HK-2 (cell line): Measurements from ENCODE around the gene REXO1.
"Not testable (repeated sequence)": the region's sequence is repeated elsewhere in the genome, so short reads cannot be mapped to it uniquely, and the experiment has no call there.

Source experiments
- DNase-seq: peaks from one replicate; pipeline ENCODE4 v3.0.0-alpha.2; 2018; ENCODE audit not compliant: unreplicated experiment

REXO1 gene

DNA sequence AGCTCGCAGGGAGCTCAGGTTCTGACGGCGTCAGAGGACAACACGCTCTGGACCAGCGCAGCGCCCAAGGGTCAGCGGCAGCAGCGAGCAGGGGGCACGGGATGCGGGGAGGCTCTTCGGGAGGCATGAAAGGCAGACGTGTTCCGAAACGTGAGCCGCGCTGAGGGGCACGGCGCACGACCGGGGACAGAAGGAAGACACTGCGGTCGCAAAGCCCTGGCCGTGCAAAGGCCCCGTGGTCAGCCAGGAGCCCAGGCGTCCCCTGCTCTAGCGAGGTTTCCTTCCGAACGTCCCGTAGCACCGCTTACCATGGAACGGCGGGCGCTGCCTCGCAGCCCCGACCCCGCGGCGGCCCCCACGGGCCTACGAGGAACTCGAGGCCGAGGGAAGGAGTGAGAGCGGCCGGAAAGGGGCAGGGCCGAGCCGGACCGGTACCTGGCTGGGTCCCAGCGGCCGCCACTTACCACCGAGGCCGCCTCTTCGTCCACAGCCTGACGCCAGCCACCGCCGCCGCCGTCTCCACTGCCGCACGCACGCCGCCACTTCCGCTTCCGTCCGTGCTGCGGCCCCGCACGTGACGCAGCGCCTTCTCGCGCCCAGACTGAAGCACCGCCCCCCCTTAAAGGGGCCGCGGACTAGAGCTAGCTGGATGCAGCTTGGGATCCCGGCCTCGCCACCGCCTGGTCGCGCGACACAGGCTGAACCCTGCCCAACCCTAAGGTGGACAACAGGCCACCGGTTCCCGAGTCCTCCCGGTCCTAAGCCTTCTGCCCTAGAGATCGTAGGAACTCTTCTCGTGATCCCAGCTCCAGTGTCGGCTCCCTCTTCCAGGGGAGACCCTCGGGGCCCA, 27.6 kb upstream of the REXO1 start:
- peak; percentile 85 for DNase-seq

GRCh38 chr19:1875265-1875645, 27.0 kb upstream of the REXO1 start:
- DNase-seq: not testable (repeated sequence)

GRCh38 chr19:1874554-1875185, 26.4 kb upstream of the REXO1 start:
- DNase-seq: no peak

DNA sequence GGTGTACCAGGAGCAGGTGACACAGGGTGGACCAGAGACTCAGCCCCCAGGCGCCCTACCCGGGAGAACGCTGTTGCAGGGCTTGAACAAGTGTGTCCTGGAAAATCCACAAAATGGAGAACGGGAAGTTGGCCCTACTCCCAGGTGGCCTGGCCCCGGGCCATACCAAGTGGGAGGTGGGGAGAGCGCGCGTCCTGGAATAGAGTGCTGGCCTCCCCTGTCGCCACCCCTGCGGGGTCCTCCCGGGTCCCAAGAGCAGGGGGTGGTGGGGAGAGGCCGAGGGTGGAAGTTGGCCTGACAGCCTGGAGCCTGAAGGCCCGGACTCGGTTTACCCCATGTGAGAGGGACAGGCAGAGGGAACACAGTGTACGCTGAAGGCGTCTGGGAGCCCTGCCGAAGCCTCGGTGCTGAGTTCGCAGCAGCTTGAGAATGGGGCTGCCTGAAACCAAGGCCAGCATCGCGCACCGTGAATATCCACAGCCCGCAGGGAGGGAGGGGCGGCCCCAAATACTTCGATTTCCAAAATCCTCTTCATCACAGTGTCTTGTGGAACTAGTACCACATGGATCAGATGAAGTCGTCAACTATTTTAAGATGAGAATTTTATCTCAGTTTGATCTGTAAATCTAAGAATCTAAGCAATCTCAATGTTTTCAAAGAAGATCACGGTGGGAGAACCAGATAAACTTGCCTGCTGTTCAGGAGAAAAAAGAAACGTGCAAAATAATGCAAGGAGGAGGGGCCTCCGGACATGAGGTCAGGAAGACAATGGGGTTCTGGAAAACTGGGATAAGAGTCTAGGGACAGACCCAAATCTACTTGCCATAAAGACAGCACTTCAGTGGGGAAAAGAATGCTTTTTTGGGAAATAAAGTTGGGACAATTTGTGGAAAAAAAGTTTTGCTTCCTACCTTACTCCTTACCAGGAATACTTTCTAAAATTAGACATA, 25.5 kb upstream of the REXO1 start:
- no peak for DNase-seq

GRCh38 chr19:1872807-1873523, 24.7 kb upstream of the REXO1 start:
- no peak for DNase-seq

GRCh38 chr19:1871630-1872029, 23.3 kb upstream of the REXO1 start:
- no peak for DNase-seq

- no peak for DNase-seq
Observed at GRCh38 chr19:1871140-1871597, 22.9 kb upstream of the REXO1 start.

DNA sequence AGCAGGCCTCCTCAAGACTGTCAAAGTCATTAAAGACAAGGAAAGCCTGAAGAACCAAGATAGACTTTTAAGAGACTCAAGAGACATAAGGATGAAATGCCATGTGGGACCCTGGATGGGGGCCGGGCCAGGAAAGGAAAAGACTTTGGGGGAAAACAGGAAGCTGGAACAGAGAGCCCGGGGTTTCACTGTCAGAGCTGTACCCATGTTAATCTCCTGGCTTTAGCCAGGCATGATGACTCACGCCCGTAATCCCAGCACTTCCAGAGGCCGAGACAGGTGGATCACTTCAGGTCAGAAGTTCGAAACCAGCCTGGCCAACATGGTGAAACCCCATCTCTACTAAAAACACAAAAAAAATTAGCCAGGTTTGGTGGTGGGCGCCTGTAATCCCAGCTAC, 20.7 kb upstream of the REXO1 start:
- no peak for DNase-seq

GRCh38 chr19:1867349-1867724, 19.1 kb upstream of the REXO1 start:
- DNase-seq: no peak

DNA sequence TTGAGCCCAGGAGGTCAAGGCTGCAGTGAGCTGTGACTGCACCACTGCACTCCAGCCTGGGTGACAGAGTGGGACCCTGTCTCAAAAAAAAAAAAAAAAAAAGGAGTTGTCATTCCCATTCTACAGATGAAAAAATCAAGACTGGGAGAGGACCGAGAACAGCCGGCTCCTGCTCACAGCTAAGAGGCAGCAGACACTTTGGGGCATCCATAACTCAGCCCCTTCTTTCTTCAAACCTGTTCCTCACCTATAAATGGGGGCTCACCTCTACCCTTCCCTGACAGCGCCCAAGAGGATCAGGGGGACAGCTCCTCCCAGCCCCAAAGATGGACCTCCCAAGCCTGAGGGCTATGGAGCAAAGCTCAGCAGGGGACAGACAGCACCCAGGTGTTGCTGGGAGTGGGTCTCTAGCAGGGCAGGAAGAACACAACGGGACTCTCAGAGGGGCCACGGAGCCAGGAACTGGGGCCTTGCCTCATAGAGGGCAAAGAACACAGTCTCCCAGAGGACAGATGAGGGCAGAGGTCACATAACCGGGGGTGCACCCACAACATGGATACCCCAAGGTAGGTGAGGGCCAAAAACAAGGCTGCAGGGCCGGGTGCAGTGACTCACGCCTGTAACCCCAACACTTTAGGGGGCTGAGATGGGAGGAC, 18.5 kb upstream of the REXO1 start:
- DNase-seq: no peak

- no peak for DNase-seq
Observed at GRCh38 chr19:1865172-1866010, 17.1 kb upstream of the REXO1 start.

DNA sequence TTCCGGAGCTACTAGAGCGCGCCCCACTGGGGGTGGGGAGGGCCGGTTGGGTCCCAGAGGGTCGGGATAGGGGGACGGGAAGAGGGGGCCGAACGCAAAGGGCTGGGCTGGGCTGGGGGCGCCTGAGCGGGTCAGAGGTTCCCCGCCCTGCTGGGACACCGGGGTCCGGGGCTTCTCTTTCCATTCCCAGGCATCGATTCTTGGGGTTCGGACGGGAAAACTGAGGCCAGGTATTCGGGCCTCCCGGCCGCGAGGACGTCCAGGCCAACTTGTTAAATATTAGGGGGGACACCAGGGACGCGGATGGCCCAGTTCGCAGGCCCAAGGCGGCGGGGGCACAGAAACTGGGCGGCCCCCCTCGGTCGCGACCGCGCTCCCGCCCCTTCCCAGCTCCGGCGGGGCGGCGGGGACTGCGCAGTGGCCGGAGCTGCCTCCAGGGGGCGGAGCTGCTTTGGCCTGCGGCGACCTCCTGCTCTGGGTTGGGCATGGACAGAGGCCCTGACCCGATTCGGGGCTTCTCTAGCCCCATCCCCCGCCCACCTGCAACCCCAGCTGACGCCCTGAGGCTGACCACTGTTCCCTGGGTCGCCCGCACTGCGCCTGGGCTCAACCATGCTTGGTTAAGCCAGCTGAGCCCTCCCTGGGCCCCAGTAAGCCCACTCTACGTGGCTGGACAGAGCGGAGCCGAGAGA, 16.3 kb upstream of the REXO1 start:
- DNase-seq: peak; percentile 82

GRCh38 chr19:1863638-1864479, 15.6 kb upstream of the REXO1 start:
- peak; percentile 96 for DNase-seq

DNA sequence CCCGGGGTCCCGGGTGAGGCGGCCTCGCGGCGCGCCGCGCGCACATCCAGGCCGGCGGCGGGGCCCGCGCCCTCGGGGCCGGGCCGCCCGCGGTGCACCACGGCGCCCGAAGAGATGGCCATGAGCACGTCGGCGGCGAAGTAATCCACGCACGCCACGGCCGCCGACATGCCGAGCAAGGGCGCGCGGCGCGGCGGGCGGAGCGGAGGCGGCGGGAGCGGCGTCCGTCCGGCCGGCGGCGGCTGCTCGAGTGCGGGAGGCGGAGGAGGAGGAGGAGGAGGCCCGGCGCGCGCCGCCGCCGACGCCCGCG, 15.0 kb upstream of the REXO1 start, which contains the start of gene KLF16:
TSS of gene KLF16 (minus strand) at position 252 of the 310 bp plus-strand sequence. CDS start at position 170, 82 bp downstream.
- no peak for DNase-seq

DNA sequence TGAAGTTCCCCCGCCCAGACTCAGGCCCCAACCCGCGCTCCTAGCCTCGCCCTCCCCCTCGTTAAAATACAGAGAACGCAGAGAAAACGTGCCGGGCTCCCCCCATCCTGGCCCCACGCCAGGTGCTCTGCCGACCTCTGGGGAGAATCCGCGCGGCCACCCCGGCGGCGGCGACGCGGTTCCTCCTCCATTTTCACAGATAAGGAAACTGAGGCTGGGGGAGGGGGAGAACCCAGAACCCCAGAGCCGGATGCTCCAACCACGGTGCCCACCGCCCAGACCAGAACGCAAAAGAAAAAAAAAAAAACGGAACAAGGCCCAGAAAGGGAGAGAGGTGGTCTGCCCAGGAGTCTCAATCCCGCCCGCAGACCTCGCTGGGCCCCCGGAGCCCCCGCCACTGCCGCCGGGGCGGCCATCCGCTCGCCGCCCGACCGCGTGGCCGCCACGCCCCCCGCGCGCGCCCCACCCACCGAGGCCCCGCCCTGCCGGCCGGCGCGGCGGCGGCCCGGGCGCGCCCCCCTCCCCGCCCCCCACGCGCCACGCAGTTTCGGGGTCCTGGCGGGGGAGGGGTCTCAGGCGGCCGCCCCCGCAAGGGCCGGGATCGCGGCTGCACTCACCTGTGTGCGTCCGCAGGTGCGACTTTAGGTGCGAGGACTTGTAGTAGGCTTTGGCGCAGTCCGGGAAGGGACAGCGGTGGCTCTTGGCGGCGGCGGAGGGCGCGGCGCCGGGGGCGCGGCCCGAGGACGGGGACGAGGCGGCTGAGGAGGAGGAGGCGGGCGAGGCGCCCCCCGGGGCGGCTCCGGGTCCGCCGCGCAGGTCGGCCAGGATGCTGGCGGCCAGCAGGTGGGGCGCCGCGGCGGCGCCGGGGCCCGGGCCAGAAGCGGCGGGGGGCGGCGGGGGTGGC, 14.4 kb upstream of the REXO1 start:
- DNase-seq: peak; percentile 50

GRCh38 chr19:1862068-1862423, 13.8 kb upstream of the REXO1 start:
- DNase-seq: peak; percentile 29

DNA sequence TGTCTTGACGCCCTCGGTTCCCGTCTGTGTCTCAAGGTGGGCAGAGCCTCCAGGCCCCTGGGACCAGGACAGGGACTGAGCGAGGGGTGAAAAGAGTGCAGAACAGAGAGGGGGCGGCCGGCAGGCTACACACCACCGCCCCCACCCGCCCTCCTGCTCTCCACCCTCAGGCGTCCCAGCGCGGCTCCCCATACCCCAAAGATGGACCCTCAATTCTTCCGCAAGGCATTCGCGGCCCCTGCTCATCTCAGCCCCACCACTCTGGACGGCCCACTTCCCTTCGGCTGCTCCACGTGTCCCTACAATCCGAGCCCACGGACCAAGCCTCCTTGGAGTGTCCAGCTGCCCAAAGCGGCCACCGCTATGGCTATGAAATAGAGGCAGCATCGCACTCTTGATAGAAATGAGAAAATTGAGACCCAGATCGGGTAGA, 13.3 kb upstream of the REXO1 start:
- DNase-seq: no peak
